Nephron (organoid): ENCODE results near the gene DHRS1.

Experiments used
- H3K27ac Mint-ChIP-seq, 3 experiments: 2 replicates each; pipeline ENCODE4 v1.8.0; 2020; ENCODE audit warnings: mixed read lengths in 3 of 3, mild to moderate bottlenecking in 2 of 3, moderate library complexity in 1 of 3
- H3K27me3 Mint-ChIP-seq: 2 replicates; pipeline ENCODE4 v1.8.0; 2021; ENCODE audit warnings: low read depth, mild to moderate bottlenecking, moderate library complexity, mixed read lengths
- H3K36me3 Mint-ChIP-seq: 2 replicates; pipeline ENCODE4 v1.8.0; 2020; ENCODE audit warnings: low read depth, mixed read lengths
- H3K4me1 Mint-ChIP-seq: 2 replicates; pipeline ENCODE4 v1.8.0; 2020; ENCODE audit warnings: mixed read lengths
- H3K4me3 Mint-ChIP-seq, 3 experiments: 2 replicates each; pipeline ENCODE4 v1.8.0; 2020; ENCODE audit warnings: mild to moderate bottlenecking in 3 of 3, mixed read lengths in 3 of 3, moderate library complexity in 2 of 3
- H3K9me3 Mint-ChIP-seq: 2 replicates; pipeline ENCODE4 v1.8.0; 2020; ENCODE audit warnings: mixed read lengths
- TF ChIP-seq, protein P1 (sequence below), 3 experiments: fragments of 200-600 bp; sonication (generic); IDR thresholded peaks; one replicate each; pipeline ENCODE4 v1.5.0; 2021; ENCODE audit warnings: antibody characterized with exemption in 3 of 3; ENCODE audit not compliant: unreplicated experiment in 3 of 3

The DHRS1 gene

GRCh38 chr14:24312736-24313507 lies 13.3 kb upstream of the DHRS1 start:
- Mint-ChIP-seq H3K4me3 (no peak overlapping the region), H3K9me3 (no peaks in the 10 kb centered on the region), H3K27ac (no peak overlapping the region), H3K4me1 (peaks cover 4% of the 10 kb centered on the region), H3K27me3 (no peaks in the 10 kb centered on the region), H3K36me3 (peaks cover 10% of the 10 kb centered on the region)
- TF ChIP-seq, protein P1, sequence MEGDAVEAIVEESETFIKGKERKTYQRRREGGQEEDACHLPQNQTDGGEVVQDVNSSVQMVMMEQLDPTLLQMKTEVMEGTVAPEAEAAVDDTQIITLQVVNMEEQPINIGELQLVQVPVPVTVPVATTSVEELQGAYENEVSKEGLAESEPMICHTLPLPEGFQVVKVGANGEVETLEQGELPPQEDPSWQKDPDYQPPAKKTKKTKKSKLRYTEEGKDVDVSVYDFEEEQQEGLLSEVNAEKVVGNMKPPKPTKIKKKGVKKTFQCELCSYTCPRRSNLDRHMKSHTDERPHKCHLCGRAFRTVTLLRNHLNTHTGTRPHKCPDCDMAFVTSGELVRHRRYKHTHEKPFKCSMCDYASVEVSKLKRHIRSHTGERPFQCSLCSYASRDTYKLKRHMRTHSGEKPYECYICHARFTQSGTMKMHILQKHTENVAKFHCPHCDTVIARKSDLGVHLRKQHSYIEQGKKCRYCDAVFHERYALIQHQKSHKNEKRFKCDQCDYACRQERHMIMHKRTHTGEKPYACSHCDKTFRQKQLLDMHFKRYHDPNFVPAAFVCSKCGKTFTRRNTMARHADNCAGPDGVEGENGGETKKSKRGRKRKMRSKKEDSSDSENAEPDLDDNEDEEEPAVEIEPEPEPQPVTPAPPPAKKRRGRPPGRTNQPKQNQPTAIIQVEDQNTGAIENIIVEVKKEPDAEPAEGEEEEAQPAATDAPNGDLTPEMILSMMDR (IDR thresholded peaks at IDR 0.05; ENCODE audit: unreplicated experiment in 3 of 3) = no peak

DNA sequence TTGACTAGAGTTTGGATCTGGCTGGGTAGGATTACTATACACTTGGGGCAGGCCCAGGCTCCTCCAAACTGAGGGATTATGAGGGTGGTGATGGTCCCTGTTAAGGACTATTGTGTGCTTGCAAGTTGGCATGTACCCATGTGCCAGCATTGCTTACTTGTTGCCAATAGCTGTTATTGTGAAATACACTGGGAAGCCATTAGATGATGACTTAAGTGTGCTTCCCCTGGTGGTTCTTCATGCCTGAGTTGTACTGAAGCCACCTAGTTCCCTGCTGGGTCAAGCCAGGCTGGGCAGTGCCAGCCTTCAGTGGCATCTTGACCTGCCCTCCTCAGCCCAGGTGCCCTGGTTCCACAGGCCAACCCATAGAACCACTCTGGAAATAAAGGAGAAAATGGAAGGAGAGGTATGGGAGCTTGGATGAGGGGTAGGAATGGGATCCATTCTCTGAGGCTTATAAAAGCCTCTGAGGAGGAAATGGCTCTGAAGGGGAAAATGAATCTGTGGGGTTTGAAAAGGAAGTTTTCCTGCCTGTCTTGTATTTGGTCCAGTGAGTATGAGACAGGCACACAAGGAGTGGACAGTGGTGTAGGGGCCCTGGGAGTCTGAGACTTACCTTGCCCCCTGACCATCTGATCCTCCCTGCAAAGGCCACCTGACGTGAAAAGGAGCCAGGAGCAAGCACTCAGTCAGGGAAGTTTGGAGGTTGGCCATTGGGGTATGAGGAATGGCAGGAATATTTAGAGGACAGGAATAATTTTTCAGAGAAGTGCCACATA lies 12.4 kb upstream of the DHRS1 start:
- Mint-ChIP-seq H3K27me3 (no peaks in the 10 kb centered on the region), H3K9me3 (no peaks in the 10 kb centered on the region), H3K4me1 (peaks cover 5% of the 10 kb centered on the region), H3K36me3 (peaks cover 11% of the 10 kb centered on the region), H3K27ac (no peak overlapping the region), H3K4me3 (no peak overlapping the region)
- TF ChIP-seq, protein P1 (IDR thresholded peaks at IDR 0.05; ENCODE audit: unreplicated experiment in 3 of 3) = no peak

DNA sequence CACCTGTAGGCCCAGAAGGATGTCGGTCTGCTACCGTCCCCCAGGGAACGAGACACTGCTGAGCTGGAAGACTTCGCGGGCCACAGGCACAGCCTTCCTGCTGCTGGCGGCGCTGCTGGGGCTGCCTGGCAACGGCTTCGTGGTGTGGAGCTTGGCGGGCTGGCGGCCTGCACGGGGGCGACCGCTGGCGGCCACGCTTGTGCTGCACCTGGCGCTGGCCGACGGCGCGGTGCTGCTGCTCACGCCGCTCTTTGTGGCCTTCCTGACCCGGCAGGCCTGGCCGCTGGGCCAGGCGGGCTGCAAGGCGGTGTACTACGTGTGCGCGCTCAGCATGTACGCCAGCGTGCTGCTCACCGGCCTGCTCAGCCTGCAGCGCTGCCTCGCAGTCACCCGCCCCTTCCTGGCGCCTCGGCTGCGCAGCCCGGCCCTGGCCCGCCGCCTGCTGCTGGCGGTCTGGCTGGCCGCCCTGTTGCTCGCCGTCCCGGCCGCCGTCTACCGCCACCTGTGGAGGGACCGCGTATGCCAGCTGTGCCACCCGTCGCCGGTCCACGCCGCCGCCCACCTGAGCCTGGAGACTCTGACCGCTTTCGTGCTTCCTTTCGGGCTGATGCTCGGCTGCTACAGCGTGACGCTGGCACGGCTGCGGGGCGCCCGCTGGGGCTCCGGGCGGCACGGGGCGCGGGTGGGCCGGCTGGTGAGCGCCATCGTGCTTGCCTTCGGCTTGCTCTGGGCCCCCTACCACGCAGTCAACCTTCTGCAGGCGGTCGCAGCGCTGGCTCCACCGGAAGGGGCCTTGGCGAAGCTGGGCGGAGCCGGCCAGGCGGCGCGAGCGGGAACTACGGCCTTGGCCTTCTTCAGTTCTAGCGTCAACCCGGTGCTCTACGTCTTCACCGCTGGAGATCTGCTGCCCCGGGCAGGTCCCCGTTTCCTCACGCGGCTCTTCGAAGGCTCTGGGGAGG lies 11.3 kb upstream of the DHRS1 start, which contains the start of gene LTB4R:
Gene LTB4R, plus strand, starts transcription at position 857 of the 959 bp plus-strand sequence. CDS start 4,150 bp downstream, outside the sequence.
- H3K9me3 Mint-ChIP-seq = no peaks in the 10 kb centered on the region
- no peak within 1 kb of the TSS for H3K4me3 Mint-ChIP-seq

DNA sequence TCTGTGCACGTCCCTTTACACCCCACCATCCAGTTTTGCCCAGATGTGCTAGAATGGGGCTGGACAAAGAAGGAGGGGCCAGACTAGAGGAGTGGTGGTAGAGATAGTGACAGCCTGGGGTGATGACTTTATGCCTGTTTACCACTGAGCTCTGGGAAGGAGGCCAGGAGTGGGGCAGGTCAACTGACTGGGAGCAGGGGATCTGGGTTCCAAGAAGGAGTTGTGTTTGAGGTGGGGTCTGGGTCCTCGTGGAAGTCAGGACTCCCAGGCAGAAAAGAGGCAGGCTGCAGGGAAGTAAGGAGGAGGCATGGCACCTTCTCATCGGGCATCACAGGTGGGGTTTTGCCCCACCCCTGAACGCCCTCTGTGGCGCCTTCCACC lies 10.7 kb upstream of the DHRS1 start:
- H3K4me1 Mint-ChIP-seq = peaks cover 5% of the 10 kb centered on the region
- H3K36me3 Mint-ChIP-seq = peaks cover 27% of the 10 kb centered on the region
- no peaks in the 10 kb centered on the region for H3K27me3 Mint-ChIP-seq
- TF ChIP-seq, protein P1 (IDR thresholded peaks at IDR 0.05; ENCODE audit: unreplicated experiment in 3 of 3) = no peak
- H3K27ac Mint-ChIP-seq = no peak overlapping the region
- H3K4me3 Mint-ChIP-seq = no peak overlapping the region
- H3K9me3 Mint-ChIP-seq = no peaks in the 10 kb centered on the region

More for the DNA sequence above, 11.3 kb upstream of the DHRS1 start, which contains the start of gene LTB4R:
- Mint-ChIP-seq H3K36me3 (peaks cover 21% of the 10 kb centered on the region), H3K27ac (no peak within 1 kb of the TSS), H3K4me1 (peaks cover 5% of the 10 kb centered on the region), H3K27me3 (no peaks in the 10 kb centered on the region)
- TF ChIP-seq, protein P1 (IDR thresholded peaks at IDR 0.05; ENCODE audit: unreplicated experiment in 3 of 3) = no peak

- no peak within 1 kb of the TSS for H3K4me3 Mint-ChIP-seq
- no peak within 1 kb of the TSS for H3K27ac Mint-ChIP-seq
- H3K27me3 Mint-ChIP-seq = no peaks in the 10 kb centered on the region
Measured at GRCh38 chr14:24309538-24310264, 10.1 kb upstream of the DHRS1 start, which contains the start of gene LTB4R2. Gene LTB4R2, plus strand, starts transcription at chr14:24310140. Its CDS starts 525 bp downstream, at chr14:24310665.

More at GRCh38 chr14:24309538-24310264, 10.1 kb upstream of the DHRS1 start, which contains the start of gene LTB4R2:
- H3K4me1 Mint-ChIP-seq = peaks cover 5% of the 10 kb centered on the region
- H3K36me3 Mint-ChIP-seq = peaks cover 33% of the 10 kb centered on the region
- TF ChIP-seq, protein P1 (IDR thresholded peaks at IDR 0.05; ENCODE audit: unreplicated experiment in 3 of 3) = no peak
- H3K9me3 Mint-ChIP-seq = no peaks in the 10 kb centered on the region
